SU-DHL-6 (cell line): ENCODE results near the gene SWSAP1.

Experiments used
- EZH2phosphoT487 ChIP-seq: fragments of 200-600 bp; sonication (generic), shearing (Covaris generic); conservative IDR thresholded peaks from 2 replicates; pipeline ENCODE4 v1.6.1; 2018; ENCODE audit warnings: mild to moderate bottlenecking, antibody characterized with exemption, low read length, moderate library complexity, mixed read lengths
- TF ChIP-seq, protein P1 (sequence below): fragments of 200-600 bp; sonication (generic); IDR thresholded peaks from one replicate; pipeline ENCODE4 v1.5.1; 2017; ENCODE audit warnings: antibody characterized with exemption, mild to moderate bottlenecking, low read length, moderate library complexity; ENCODE audit not compliant: insufficient read depth, poor library complexity, severe bottlenecking

DNA sequence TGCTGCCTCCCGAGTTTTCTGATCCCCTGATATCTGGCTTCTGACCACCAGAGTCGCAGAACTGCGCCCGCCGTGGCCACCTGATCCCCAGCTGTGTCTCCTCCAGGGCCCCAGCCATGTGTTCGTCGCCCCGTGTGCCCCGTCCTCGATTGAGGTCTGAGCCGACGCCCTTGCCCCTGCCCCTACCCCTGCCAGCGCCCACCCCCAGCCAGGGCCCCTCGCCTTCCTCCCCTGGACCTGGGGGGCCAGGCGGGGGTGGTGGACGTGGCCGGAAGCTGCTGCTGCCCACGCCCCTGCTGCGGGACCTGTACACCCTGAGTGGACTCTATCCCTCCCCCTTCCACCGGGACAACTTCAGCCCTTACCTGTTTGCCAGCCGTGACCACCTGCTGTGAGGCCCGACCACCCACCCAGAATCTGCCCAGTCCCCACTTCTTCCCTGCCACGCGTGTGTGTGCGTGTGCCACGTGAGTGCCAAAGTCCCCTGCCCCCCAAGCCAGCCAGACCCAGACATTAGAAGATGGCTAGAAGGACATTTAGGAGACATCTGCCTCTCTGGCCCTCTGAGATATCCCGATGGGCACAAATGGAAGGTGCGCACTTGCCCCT, 10.1 kb upstream of the SWSAP1 start:
- TF ChIP-seq, protein P1, sequence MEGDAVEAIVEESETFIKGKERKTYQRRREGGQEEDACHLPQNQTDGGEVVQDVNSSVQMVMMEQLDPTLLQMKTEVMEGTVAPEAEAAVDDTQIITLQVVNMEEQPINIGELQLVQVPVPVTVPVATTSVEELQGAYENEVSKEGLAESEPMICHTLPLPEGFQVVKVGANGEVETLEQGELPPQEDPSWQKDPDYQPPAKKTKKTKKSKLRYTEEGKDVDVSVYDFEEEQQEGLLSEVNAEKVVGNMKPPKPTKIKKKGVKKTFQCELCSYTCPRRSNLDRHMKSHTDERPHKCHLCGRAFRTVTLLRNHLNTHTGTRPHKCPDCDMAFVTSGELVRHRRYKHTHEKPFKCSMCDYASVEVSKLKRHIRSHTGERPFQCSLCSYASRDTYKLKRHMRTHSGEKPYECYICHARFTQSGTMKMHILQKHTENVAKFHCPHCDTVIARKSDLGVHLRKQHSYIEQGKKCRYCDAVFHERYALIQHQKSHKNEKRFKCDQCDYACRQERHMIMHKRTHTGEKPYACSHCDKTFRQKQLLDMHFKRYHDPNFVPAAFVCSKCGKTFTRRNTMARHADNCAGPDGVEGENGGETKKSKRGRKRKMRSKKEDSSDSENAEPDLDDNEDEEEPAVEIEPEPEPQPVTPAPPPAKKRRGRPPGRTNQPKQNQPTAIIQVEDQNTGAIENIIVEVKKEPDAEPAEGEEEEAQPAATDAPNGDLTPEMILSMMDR = no peak
- no peak for TF ChIP-seq EZH2phosphoT487
